Upper lobe of left lung (tissue), 4 donors: ENCODE measurements around the gene DNAJC16.

Source experiments
- CTCF ChIP-seq, 6 experiments: fragments of 450-650 bp in 4 of 6; fragments of 200-600 bp in 2 of 6; sonication (generic) in 2 of 6; IDR thresholded peaks; one replicate each; pipeline ENCODE4 v1.5.1; 2016 to 2019; ENCODE audit warnings: antibody characterized with exemption in 6 of 6
- EP300 ChIP-seq, 4 donors: sonication (generic); formaldehyde crosslinking; IDR thresholded peaks; one replicate each; pipeline ENCODE4 v1.5.1; 2017; ENCODE audit warnings: antibody characterized with exemption in 4 of 4, control low read depth in 2 of 4
- POLR2AphosphoS5 ChIP-seq, 2 donors: sonication (generic); formaldehyde crosslinking; IDR thresholded peaks; one replicate each; pipeline ENCODE4 v1.5.1; 2017; ENCODE audit warnings: antibody characterized with exemption in 2 of 2

GRCh38 chr1:15571266-15571665, 44.6 kb downstream of the DNAJC16 start:
- no peak for TF ChIP-seq EP300 (IDR thresholded peaks at IDR 0.05)
- no peak for TF ChIP-seq POLR2AphosphoS5 (IDR thresholded peaks at IDR 0.05)
- TF ChIP-seq CTCF (IDR thresholded peaks at IDR 0.05) = no peak
